Dedifferentiated amniotic fluid mesenchymal stem cell (primary cell): ENCODE data around the gene C16orf92.

ENCODE experiments used
- DNase-seq: peaks from one replicate; pipeline ENCODE4 v3.0.0-alpha.2; 2016; ENCODE audit errors: extremely low spot score

The C16orf92 gene

GRCh38 chr16:30022887-30023286, at the start of gene C16orf92:
TSS of gene C16orf92 (plus strand) at chr16:30023198. CDS start at chr16:30023341, 143 bp downstream.
- no peak for DNase-seq

GRCh38 chr16:29973384-29974246, 49.4 kb upstream of the C16orf92 start, which contains the start of gene TAOK2:
TSS of gene TAOK2 (plus strand) at chr16:29973868. CDS start at chr16:29977773, 3,905 bp downstream.
- peak; percentile 98 for DNase-seq

DNA sequence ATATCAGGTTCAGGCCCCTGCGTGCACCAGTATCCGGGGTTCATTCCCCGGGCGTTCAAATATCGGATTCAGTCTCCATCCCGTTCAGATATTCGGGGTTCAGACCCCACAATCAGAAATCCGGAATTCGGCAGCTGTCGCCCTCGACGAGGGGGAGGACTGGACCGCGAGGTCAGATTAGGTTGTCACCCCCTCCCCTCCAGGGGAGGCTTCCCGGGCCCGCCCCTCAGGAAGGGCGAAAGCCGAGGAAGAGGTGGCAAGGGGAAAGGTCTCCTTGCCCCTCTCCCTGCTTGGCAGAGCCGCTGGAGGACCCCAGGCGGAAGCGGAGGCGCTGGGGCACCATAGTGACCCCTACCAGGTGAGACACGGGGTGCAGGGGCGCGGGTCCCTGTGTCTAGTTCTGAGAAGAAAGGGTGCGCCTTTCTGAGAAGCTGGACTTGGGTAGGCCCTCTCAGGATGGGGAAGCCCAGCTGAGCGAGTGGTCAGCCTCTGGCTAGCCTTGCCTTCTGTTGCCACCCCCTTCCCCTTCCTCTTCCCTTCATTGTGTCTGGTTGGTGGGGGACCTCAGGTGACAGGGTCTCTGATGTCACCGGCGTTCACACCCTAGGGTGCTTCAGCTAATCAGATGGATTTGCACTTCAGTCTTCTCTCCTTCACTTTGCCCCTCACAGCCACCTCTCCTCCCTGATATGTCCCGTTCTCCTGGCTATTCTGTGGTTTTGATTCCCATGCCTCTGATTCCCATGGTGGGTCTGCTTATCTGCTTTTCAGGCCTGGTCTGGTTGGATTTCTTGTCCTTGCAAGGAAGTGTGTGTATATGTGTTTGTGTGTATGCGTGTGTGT, 48.5 kb upstream of the C16orf92 start:
- no peak for DNase-seq

GRCh38 chr16:29975134-29975538, 47.9 kb upstream of the C16orf92 start:
- no peak for DNase-seq

DNA sequence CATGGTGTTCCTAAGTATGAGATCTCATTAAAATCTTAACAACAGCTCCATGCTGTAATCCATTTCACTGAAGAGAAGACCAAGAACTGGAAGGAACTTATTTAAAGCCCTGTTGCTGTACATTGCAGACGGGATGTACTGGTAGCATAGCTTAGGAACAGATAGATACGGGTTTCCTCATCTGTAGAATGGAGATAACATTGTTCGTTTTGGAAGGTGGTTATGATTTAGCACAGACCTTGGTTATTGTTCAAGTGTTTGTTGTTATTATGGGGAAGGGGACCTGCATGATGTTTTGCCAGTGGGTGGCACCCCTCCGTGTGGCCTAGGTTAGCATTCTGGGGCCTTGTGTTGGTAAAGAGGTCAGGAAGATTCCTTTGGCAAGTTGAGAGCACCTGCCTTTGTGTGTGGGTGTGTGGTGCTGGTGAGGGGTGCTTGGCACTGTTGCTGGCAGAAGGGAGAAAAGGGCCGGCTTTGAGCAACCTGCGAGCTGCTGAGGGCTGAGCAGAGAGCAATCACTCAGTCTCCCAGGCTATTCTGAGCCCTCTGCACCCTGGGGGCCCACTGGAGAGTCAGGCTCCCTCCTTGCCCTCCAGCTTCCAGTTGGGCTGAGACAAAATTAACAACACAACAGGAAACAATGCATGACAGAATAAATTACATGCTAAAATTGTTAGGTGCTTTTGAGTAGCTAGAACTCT, 47.0 kb upstream of the C16orf92 start:
- no peak for DNase-seq

DNA sequence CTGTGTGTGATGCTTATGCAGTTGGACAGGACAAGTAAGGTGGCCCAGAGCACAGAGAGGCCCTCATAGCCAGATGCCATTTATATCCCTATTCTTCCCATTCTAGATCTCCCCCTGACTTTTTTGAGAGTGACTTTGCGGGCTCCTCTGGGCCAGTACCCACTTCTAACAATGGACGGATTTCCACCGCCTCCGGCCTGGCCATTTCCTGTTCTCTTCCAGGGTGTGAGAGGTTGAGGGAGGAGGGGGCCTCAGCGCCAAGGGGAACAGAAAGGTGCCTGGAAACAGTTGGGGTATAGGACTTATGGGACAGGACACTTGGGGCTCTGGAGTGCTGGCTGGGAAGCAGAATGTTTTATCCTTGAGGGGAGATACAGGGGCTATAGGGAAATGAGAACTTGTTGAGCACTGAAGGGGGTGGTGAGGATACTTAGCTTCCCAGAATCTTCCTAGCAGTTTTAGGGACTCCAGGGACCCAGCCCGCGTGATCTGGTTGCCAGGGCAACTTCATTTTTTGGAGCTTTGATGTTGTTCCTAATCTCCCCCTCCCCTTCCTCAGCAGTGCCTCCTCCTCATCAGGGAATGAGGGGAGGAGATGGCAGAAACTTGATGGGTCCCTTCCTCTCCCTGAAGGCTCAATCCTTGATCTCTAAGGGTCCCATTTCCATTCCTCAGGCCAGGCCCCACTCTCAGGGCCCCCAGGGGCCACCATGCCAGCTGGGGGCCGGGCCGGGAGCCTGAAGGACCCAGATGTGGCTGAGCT, 45.8 kb upstream of the C16orf92 start:
- no peak for DNase-seq

- DNase-seq = no peak
These were observed 44.9 kb upstream of the C16orf92 start for GRCh38 chr16:29978081-29978480.

GRCh38 chr16:29978564-29979270, 44.3 kb upstream of the C16orf92 start:
- DNase-seq = no peak

GRCh38 chr16:29982560-29983419, 40.2 kb upstream of the C16orf92 start:
- DNase-seq = no peak

GRCh38 chr16:29983420-29984136, 39.4 kb upstream of the C16orf92 start:
- DNase-seq = no peak

DNA sequence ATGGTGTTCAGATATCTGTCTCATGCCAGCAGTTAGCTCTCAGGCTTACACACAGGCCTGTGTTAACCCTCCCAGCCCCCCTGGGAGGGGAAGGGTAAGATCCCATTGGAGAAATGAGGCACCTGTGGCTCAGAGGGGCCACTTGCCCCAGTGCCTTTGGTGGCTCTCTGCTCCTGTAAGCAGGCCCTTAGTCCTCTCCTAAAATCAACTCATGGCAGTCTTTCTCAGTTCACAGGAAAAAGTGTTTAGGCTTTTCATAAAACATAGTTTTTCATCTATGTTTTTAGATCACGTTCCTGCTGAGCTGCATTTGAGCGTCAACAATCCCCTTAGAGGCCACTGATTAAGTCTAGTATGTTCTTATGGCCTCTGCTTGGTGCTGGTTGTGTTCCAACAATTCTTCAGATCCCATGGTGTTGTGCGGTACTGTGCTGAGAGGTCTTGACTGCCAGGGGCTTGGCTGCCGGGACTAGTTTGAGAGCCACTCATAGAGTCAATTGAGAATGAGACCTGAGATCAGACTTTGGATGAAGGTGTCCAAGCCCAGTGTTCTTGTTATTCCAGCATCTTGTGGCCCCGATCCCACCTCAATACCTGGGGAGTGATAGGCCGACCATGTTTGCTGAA, 38.7 kb upstream of the C16orf92 start:
- no peak for DNase-seq

DNA sequence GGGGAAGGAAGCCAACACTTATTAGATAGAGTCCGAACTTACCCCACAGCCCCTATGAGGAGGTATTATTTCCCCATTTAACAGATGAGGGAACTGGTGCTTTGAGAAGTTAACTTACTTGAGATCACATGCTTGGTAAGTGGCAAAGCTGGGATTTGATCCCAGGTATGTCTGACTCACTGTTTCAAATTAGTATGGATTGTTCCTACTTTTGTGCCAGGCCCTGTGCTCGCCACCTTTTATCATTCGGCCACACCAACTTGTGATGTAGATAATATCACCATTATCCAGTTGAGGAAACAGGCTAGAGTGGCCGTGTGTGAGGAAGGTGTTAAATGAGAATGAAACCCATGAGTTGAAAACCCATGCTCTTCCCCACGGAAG, 38.2 kb upstream of the C16orf92 start:
- DNase-seq = no peak

- no peak for DNase-seq
These were observed 37.7 kb upstream of the C16orf92 start for GRCh38 chr16:29985271-29985811.

DNA sequence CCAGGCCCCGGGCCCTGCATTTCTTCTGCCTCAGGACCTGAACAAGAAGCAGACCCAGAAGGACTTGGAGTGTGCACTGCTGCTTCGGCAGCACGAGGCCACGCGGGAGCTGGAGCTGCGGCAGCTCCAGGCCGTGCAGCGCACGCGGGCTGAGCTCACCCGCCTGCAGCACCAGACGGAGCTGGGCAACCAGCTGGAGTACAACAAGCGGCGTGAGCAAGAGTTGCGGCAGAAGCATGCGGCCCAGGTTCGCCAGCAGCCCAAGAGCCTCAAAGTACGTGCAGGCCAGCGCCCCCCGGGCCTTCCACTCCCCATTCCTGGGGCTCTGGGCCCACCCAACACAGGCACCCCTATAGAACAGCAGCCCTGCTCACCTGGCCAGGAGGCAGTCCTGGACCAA, 36.8 kb upstream of the C16orf92 start:
- no peak for DNase-seq

DNA sequence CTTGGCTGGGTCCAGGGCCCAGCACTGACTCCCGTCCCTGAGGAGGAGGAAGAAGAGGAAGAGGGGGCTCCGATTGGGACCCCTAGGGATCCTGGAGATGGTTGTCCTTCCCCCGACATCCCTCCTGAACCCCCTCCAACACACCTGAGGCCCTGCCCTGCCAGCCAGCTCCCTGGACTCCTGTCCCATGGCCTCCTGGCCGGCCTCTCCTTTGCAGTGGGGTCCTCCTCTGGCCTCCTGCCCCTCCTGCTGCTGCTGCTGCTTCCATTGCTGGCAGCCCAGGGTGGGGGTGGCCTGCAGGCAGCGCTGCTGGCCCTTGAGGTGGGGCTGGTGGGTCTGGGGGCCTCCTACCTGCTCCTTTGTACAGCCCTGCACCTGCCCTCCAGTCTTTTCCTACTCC, 36.1 kb upstream of the C16orf92 start:
- no peak for DNase-seq

GRCh38 chr16:29987371-29988085, 35.5 kb upstream of the C16orf92 start:
- no peak for DNase-seq

DNA sequence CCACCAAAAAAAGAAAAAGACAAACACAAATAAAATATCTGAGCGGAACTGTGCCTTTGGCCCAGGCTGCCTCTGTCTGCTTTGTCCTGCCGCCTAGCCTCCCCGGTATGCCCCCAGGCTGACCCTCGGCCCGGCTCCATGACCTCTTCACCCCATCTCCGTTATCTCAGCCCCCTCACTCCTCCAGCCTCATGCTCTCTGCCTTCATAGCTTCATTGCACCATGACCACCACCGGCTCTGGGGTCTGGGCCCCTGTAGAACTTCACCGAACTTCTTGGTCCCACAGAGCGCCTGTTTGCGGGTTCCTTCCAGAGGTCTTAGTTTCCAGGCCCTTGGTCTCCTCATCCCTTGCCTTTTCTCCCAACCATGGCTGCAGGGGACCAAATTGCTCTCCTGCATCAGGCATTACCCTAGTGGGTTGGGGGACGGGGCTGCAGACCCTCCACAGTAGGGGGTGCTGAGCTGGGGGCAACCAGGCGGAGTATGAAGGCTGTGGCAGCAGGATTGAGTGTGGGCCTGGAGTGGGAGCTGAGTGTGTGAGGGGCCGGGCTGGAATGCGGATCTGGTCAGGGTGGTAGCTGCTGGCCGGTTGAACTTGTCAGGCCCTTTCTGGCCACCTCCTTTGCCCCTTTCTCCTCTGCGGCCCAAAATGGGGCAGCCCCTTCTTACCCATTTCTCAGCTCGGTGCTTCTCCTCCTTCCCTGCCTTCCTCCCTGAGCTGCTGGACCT, 34.5 kb upstream of the C16orf92 start:
- no peak for DNase-seq
